Panc1 (cell line): ENCODE data around the gene PDPK1. TPM values are rescaled to one million over a fixed set of nuclear protein-coding genes. Genes with fewer than 3 reads are reported as not detected.

ENCODE experiments used
- ATAC-seq: fragments of 200-7000 bp; cut with Tn5 transposase; 2 replicates; pipeline ENCODE4 v1.9.1; 2020; ENCODE audit warnings: mild to moderate bottlenecking, moderate library complexity
- BruUV-seq: library from RNA; stranded (reverse); fragments of 400-500 nt; replicated peaks from 2 replicates; lab custom pipeline; 2021; lab: Mats Ljungman, UMichigan
- CTCF ChIA-PET: fragments of 300-600 bp; sonication (Branson Sonifier 250); formaldehyde crosslinking; loops from one replicate; lab custom pipeline; 2022; ENCODE audit warnings: antibody characterized with exemption; lab: Charles Lee
- POLR2A ChIA-PET: fragments of 300-600 bp; sonication (Branson Sonifier 250); formaldehyde crosslinking; loops from one replicate; lab custom pipeline; 2022; ENCODE audit warnings: antibody characterized with exemption; lab: Charles Lee
- DNase-seq: peaks from one replicate; pipeline ENCODE4 v3.0.0-alpha.2; 2010; ENCODE audit warnings: low read depth, low spot score
- H3K27ac ChIP-seq: 2 replicates; pipeline ENCODE4 v1.5.1; 2011; ENCODE audit warnings: mild to moderate bottlenecking, low read length, inconsistent platforms
- H3K27me3 ChIP-seq: fragments of 200-500 bp; sonication (Bioruptor generic); 2 replicates; pipeline ENCODE4 v1.6.0; 2014; ENCODE audit warnings: low read length, inconsistent platforms; ENCODE audit not compliant: control insufficient read depth, insufficient read depth
- H3K36me3 ChIP-seq: fragments of 200-500 bp; sonication (Bioruptor generic); 2 replicates; pipeline ENCODE4 v1.5.1; 2014; ENCODE audit warnings: inconsistent platforms, mild to moderate bottlenecking, low read length, moderate library complexity; ENCODE audit not compliant: control insufficient read depth, insufficient read depth
- H3K4me1 ChIP-seq: 2 replicates; pipeline ENCODE4 v1.5.1; 2011; ENCODE audit warnings: inconsistent platforms, mild to moderate bottlenecking, low read length, moderate library complexity; ENCODE audit not compliant: control insufficient read depth, insufficient read depth
- H3K4me3 ChIP-seq, 2 experiments: 2 replicates each; pipeline ENCODE4 v1.5.1; 2011 to 2012; ENCODE audit warnings: low read depth in 2 of 2, low read length in 2 of 2, mild to moderate bottlenecking in 2 of 2, inconsistent platforms in 1 of 2, moderate library complexity in 1 of 2
- H3K9me3 ChIP-seq: fragments of 200-500 bp; sonication (Bioruptor generic); 2 replicates; pipeline ENCODE4 v1.5.1; 2014; ENCODE audit warnings: low read depth, mild to moderate bottlenecking, inconsistent platforms, low read length, moderate library complexity; ENCODE audit not compliant: control insufficient read depth, insufficient read depth
- CTCF ChIP-seq: fragments of 450-650 bp; IDR thresholded peaks from 2 replicates; pipeline ENCODE4 v1.5.1; 2017; ENCODE audit warnings: mild to moderate bottlenecking
- POLR2AphosphoS5 ChIP-seq: IDR thresholded peaks from 2 replicates; pipeline ENCODE4 v1.6.1; 2012; ENCODE audit warnings: mild to moderate bottlenecking, low read depth, low read length, moderate library complexity
- REST ChIP-seq, 2 experiments: IDR thresholded peaks; 2 replicates each; pipeline ENCODE4 v1.6.1; 2011 to 2012; ENCODE audit warnings: low read depth in 2 of 2, control low read depth in 1 of 2, low read length in 1 of 2, mild to moderate bottlenecking in 1 of 2, moderate library complexity in 1 of 2; ENCODE audit not compliant: insufficient read depth in 1 of 2
- SIN3A ChIP-seq: IDR thresholded peaks from 2 replicates; pipeline ENCODE4 v1.6.1; 2012; ENCODE audit warnings: low read depth, mild to moderate bottlenecking, low read length, moderate library complexity, borderline replicate concordance; ENCODE audit not compliant: insufficient read depth
- TCF7L2 ChIP-seq: IDR thresholded peaks from 2 replicates; pipeline ENCODE4 v1.6.1; 2011; ENCODE audit warnings: mild to moderate bottlenecking, low read depth, low read length, inconsistent platforms
- in situ Hi-C: cut with HindIII; loops from 2 replicates; pipeline ENCODE4 v1.10.0; 2016; ENCODE audit warnings: low sequenced_read_pairs, low pct_unique_long_range_greater_than_20kb
- intact Hi-C: fragments of 100-400 bp; cut with micrococcal nuclease; formaldehyde crosslinking; loops from one replicate; pipeline ENCODE4 v1.10.0; 2022; ENCODE audit not compliant: unreplicated experiment
- total RNA-seq: library from RNA; stranded (reverse); gene quantifications from one replicate; pipeline ENCODE4 v1.2.1, GENCODE V29; 2021; ENCODE audit not compliant: unreplicated experiment

Gene PDPK1
- total RNA-seq, 1 experiment from 2014 or later = 43.2 TPM

GRCh38 chr16:2586241-2586640, 48.4 kb downstream of the PDPK1 start:
- in situ Hi-C loops = no loop called here
- Histone ChIP-seq H3K4me1 (no peaks in the 10 kb centered on the region), H3K27me3 (no peaks in the 10 kb centered on the region), H3K9me3 (no peaks in the 10 kb centered on the region), H3K36me3 (no peaks in the 10 kb centered on the region; the same call in 1 of the 2 replicates), H3K4me3 (no peak overlapping the region), H3K27ac (no peak overlapping the region)
- no TSS peak for BruUV-seq
- ChIA-PET CTCF (no interaction called here), POLR2A (no interaction called here)
- intact Hi-C loops = no loop called here
- DNase-seq = no peak
- TF ChIP-seq SIN3A (no peak), POLR2AphosphoS5 (no peak), TCF7L2 (no peak), CTCF (no peak), REST (IDR thresholded peaks at IDR 0.05; ENCODE audit: insufficient read depth in 1 of 2, low read depth in 2 of 2, low read length in 1 of 2) (no peak)
- no peak for ATAC-seq

- no peaks in the 10 kb centered on the region for H3K4me1 ChIP-seq
- H3K27ac ChIP-seq = no peak overlapping the region
- H3K36me3 ChIP-seq = no peaks in the 10 kb centered on the region; the same call in 1 of the 2 replicates
- in situ Hi-C loops = no loop called here
- intact Hi-C loops = no loop called here
- DNase-seq = no peak
- BruUV-seq = no TSS peak
- H3K9me3 ChIP-seq = no peaks in the 10 kb centered on the region
- TF ChIP-seq REST (IDR thresholded peaks at IDR 0.05; ENCODE audit: insufficient read depth in 1 of 2, low read depth in 2 of 2, low read length in 1 of 2) (no peak), TCF7L2 (no peak), CTCF (no peak), POLR2AphosphoS5 (no peak), SIN3A (no peak)
- no peaks in the 10 kb centered on the region for H3K27me3 ChIP-seq
- ChIA-PET POLR2A (no interaction called here), CTCF (no interaction called here)
- H3K4me3 ChIP-seq = no peak overlapping the region
- no peak for ATAC-seq
Observed at GRCh38 chr16:2586901-2587480, 49.2 kb downstream of the PDPK1 start.
